GM12874 (cell line): Measurements from ENCODE around the gene ZBTB7C.

ENCODE experiments used
- CTCF ChIP-seq: IDR thresholded peaks from 2 replicates; pipeline ENCODE4 v1.5.1; 2011; ENCODE audit warnings: low read depth, mild to moderate bottlenecking, control low read depth, low read length, moderate library complexity; ENCODE audit not compliant: insufficient read depth

The ZBTB7C gene

GRCh38 chr18:48345596-48345995 is 63.6 kb downstream of the ZBTB7C start:
- no peak for TF ChIP-seq CTCF

GRCh38 chr18:48342581-48342980 is 66.6 kb downstream of the ZBTB7C start:
- TF ChIP-seq CTCF = no peak

GRCh38 chr18:48342125-48342524 is 67.1 kb downstream of the ZBTB7C start:
- TF ChIP-seq CTCF = no peak

- no peak for TF ChIP-seq CTCF
Measured at GRCh38 chr18:48340560-48340959, 68.6 kb downstream of the ZBTB7C start.

- TF ChIP-seq CTCF = no peak
Measured at GRCh38 chr18:48339692-48340091, 69.5 kb downstream of the ZBTB7C start.

GRCh38 chr18:48338915-48339314 is 70.3 kb downstream of the ZBTB7C start:
- TF ChIP-seq CTCF = no peak

- TF ChIP-seq CTCF = no peak
Measured at GRCh38 chr18:48337053-48337452, 72.1 kb downstream of the ZBTB7C start.

- no peak for TF ChIP-seq CTCF
Measured at GRCh38 chr18:48336332-48336731, 72.9 kb downstream of the ZBTB7C start.
